ENCODE data around the gene CCDC106.
A peak's percentile ranks its signal among the peaks of the same experiment; 100 is the strongest.

CCDC106 gene

GRCh38 chr19:55640577-55641425, 7.2 kb upstream of the CCDC106 start, which contains the start of gene ZNF580 (continued):
- TF ChIP-seq GLI2 (tag by site-specific recombination; IDR thresholded peaks at IDR 0.05; ENCODE audit: borderline replicate concordance, low read depth) (no peak), SALL2 (tag by site-specific recombination; IDR thresholded peaks at IDR 0.05; ENCODE audit: borderline replicate concordance) (no peak), ZNF692 (tag by site-specific recombination; IDR thresholded peaks at IDR 0.05) (peak; percentile 98), PRDM4 (tag by site-specific recombination; IDR thresholded peaks at IDR 0.05) (0 out of 2 replicates have a peak, but pooled peaks have one; percentile 18), ZNF704 (tag by site-specific recombination; IDR thresholded peaks at IDR 0.05) (no peak), ZNF837 (tag by site-specific recombination; IDR thresholded peaks at IDR 0.05) (no peak), CTCF (tag by site-specific recombination; IDR thresholded peaks at IDR 0.05) (peak; percentile 19; the same call in 1 of the 2 replicates), PATZ1 (tag by site-specific recombination; IDR thresholded peaks at IDR 0.05) (peak; percentile 78), ZNF580 (tag by site-specific recombination; IDR thresholded peaks at IDR 0.05) (peak; percentile 30; the same call in 1 of the 2 replicates), ZNF221 (tag by site-specific recombination; IDR thresholded peaks at IDR 0.05; ENCODE audit: borderline replicate concordance) (no peak), ZNF391 (tag by site-specific recombination; IDR thresholded peaks at IDR 0.05; ENCODE audit: borderline replicate concordance, low read depth) (no peak), ZNF596 (tag by site-specific recombination; IDR thresholded peaks at IDR 0.05) (peak; percentile 41; the same call in 1 of the 2 replicates), PRDM2 (tag by site-specific recombination; IDR thresholded peaks at IDR 0.05; ENCODE audit: borderline replicate concordance) (no peak), ZNF768 (tag by site-specific recombination; IDR thresholded peaks at IDR 0.05) (no peak), ZEB2 (tag by site-specific recombination; IDR thresholded peaks at IDR 0.05) (peak; percentile 69), ZBTB10 (tag by site-specific recombination; IDR thresholded peaks at IDR 0.05) (peak; percentile 31; the same call in 1 of the 2 replicates), KLF8 (tag by site-specific recombination; IDR thresholded peaks at IDR 0.05) (peak; percentile 57), WT1 (tag by site-specific recombination; IDR thresholded peaks at IDR 0.05) (no peak)
